Measurements from ENCODE around the gene FRMD1. TPM values are rescaled to one million over a fixed set of nuclear protein-coding genes. Genes with fewer than 3 reads are reported as not detected.

The FRMD1 gene
- total RNA-seq, 4 donors from 2014 or later = 1.0 TPM; not detected in 3

DNA sequence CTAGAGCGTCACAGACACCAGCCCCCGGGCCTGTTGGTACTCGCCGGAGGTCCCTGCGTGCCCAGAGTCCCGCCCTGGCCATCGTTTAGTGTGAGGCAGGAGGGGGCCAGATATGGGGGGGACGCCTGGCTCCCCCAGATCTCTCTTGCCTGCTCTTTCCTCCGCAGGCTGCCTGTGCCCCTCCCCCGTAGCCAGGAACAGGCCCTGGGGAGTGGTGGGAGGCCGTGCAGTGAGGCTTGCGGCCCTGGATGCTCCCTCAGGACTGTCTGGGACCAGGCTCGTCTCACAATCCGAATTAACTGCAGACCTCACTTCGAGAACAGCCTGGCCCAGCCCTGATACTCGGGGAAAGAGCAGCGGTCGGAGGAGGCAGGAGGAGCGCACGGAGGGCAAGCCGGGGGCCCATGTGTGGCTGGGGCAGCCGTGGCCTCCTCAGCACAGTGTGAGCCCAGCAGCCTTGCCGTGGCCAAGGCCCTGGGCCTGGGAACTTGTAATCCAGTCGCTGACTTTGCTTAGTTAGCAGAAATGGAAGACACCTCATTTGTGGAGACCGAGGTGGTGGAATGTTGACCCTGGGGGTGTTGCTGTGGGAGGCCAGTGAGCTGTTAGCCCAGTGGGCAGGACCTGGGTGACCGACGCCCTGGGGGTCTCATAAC, 28.7 kb downstream of the FRMD1 start:
- DNase-seq = no peak
- Histone ChIP-seq H3K36me3 (no peaks in the 10 kb centered on the region), H3K9me3 (no peaks in the 10 kb centered on the region), H3K4me3 (no peak overlapping the region), H3K27ac (no peak overlapping the region), H3K4me1 (peaks cover 0 to 12% of the 10 kb centered on the region in 2 donors), H3K27me3 (no peaks in the 10 kb centered on the region)
- intact Hi-C loops (cut with DNase I; ENCODE audit: low total_unique reads) = no loop called here
- no peak for TF ChIP-seq POLR2A (IDR thresholded peaks at IDR 0.05)
- no peak for TF ChIP-seq CTCF (IDR thresholded peaks at IDR 0.05)

GRCh38 chr6:168049706-168050224, 29.2 kb downstream of the FRMD1 start:
- Histone ChIP-seq H3K27ac (no peak overlapping the region), H3K4me3 (no peak overlapping the region), H3K36me3 (no peaks in the 10 kb centered on the region), H3K27me3 (no peaks in the 10 kb centered on the region), H3K9me3 (no peaks in the 10 kb centered on the region), H3K4me1 (peaks cover 0 to 12% of the 10 kb centered on the region in 2 donors)
- intact Hi-C loops (cut with DNase I; ENCODE audit: low total_unique reads) = no loop called here
- TF ChIP-seq POLR2A (IDR thresholded peaks at IDR 0.05) (no peak), CTCF (IDR thresholded peaks at IDR 0.05) (no peak)
- no peak for DNase-seq

GRCh38 chr6:168049277-168049676, 29.7 kb downstream of the FRMD1 start:
- no peaks in the 10 kb centered on the region for H3K9me3 ChIP-seq
- no peak for DNase-seq
- H3K36me3 ChIP-seq = no peaks in the 10 kb centered on the region
- H3K4me1 ChIP-seq = peaks cover 0 to 12% of the 10 kb centered on the region in 2 donors
- H3K27me3 ChIP-seq = no peaks in the 10 kb centered on the region
- intact Hi-C loops (cut with DNase I; ENCODE audit: low total_unique reads) = no loop called here
- no peak overlapping the region for H3K4me3 ChIP-seq
- no peak overlapping the region for H3K27ac ChIP-seq
- TF ChIP-seq CTCF (IDR thresholded peaks at IDR 0.05) = no peak
- TF ChIP-seq POLR2A (IDR thresholded peaks at IDR 0.05) = no peak

DNA sequence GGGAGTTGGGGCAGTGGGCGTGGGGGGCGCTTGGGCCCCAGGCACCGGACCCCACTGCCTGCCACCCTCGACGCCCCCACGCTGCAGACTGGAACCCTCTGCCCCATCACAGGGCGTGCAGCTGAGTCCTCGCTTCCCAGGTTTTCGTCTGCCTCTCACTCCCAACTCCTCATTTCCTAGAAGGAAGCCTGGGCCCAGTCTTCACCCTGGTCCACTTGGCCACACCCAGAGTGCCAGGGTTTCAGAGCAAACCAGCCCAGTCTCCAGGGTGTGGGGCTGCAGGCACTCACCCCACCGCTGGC, 30.3 kb downstream of the FRMD1 start:
- Histone ChIP-seq H3K9me3 (no peaks in the 10 kb centered on the region), H3K27ac (no peak overlapping the region), H3K36me3 (no peaks in the 10 kb centered on the region), H3K27me3 (no peaks in the 10 kb centered on the region), H3K4me1 (peaks cover 0 to 12% of the 10 kb centered on the region in 2 donors), H3K4me3 (no peak overlapping the region)
- no peak for TF ChIP-seq POLR2A (IDR thresholded peaks at IDR 0.05)
- TF ChIP-seq CTCF (IDR thresholded peaks at IDR 0.05) = no peak
- intact Hi-C loops (cut with DNase I; ENCODE audit: low total_unique reads) = no loop called here
- no peak for DNase-seq

DNA sequence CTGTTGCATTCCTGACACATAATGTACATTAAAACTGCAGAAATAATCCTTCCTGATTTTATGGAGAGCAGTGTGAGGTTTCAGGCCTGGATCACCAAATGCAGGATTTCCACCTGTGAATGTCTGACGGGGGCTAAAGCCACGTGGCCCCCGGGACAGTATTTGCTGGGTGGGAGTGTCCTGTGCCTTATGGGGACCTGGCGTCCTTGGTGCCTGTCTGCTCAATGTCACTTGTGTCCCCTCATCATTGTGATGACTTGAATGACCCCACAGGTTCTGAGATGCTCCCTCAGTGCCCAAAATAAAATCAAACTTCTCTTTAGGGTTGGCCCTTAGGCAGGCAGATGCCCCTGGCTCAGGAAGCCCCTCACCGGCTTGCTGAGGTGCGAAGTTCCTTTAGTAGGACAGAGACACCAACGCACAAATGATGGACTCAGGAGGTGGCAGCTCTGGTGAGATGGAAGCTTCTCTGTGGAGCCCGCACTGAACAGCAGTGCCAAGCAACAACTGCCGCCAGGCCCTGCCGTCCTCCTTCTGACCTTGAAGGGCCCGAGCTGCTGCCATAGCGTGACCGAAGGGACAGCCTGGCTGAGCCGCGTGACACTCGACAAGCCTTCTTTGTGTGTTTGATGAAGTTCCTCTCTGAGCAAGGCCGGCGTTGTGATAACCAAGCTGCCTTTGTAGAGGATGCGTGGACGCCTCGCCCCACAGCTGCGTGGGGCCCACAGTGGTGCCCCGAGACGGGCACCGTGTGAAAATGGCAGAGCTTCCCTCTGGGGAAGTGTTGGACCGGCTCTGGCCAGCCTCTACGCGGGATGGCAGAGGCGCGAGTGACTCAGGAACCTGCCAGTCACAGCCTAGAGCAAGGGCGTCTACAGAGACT, 30.9 kb downstream of the FRMD1 start:
- no peak overlapping the region for H3K4me3 ChIP-seq
- TF ChIP-seq POLR2A (IDR thresholded peaks at IDR 0.05) (no peak), CTCF (IDR thresholded peaks at IDR 0.05) (no peak)
- no peak for DNase-seq

More for the DNA sequence above, 30.9 kb downstream of the FRMD1 start:
- no peaks in the 10 kb centered on the region for H3K27me3 ChIP-seq
- no peaks in the 10 kb centered on the region for H3K9me3 ChIP-seq
- intact Hi-C loops (cut with DNase I; ENCODE audit: low total_unique reads) = no loop called here
- H3K27ac ChIP-seq = no peak overlapping the region
- peaks cover 0 to 12% of the 10 kb centered on the region in 2 donors for H3K4me1 ChIP-seq
- H3K36me3 ChIP-seq = no peaks in the 10 kb centered on the region
